GM23338 (cell line): Measurements from ENCODE around the gene DENND2C. TPM values are rescaled to one million over a fixed set of nuclear protein-coding genes. Genes with fewer than 3 reads are reported as not detected.

Source experiments
- ATAC-seq: fragments of 200-7000 bp; cut with Tn5 transposase; 3 replicates; pipeline ENCODE4 v1.9.1; 2020
- DNase-seq: peaks from one replicate; pipeline ENCODE4 v3.0.0-alpha.2; 2015; ENCODE audit warnings: low spot score
- H2AFZ ChIP-seq: fragments of 200-600 bp; sonication (generic); 2 replicates; pipeline ENCODE4 v1.8.0; 2016; ENCODE audit warnings: antibody characterized with exemption, mild to moderate bottlenecking, moderate library complexity
- H3F3A ChIP-seq: fragments of 200-600 bp; sonication (generic); replicated peaks from 2 replicates; pipeline ENCODE4 v1.8.0; 2017; ENCODE audit warnings: antibody characterized with exemption, mixed run types, low read depth
- H3K27ac ChIP-seq: fragments of 200-600 bp; sonication (generic); 2 replicates; pipeline ENCODE4 v1.6.1; 2016; ENCODE audit warnings: low read depth
- H3K27me3 ChIP-seq: fragments of 200-600 bp; sonication (generic); 2 replicates; pipeline ENCODE4 v1.8.0; 2016; ENCODE audit warnings: mild to moderate bottlenecking, mixed run types, moderate library complexity; ENCODE audit not compliant: insufficient read depth
- H3K36me3 ChIP-seq: fragments of 200-600 bp; sonication (generic); 2 replicates; pipeline ENCODE4 v1.8.0; 2016; ENCODE audit warnings: mild to moderate bottlenecking; ENCODE audit not compliant: insufficient read depth
- H3K4me1 ChIP-seq: fragments of 200-600 bp; sonication (generic); 2 replicates; pipeline ENCODE4 v1.8.0; 2016; ENCODE audit warnings: mild to moderate bottlenecking, moderate library complexity; ENCODE audit not compliant: insufficient read depth
- H3K4me2 ChIP-seq: fragments of 200-600 bp; sonication (generic); 2 replicates; pipeline ENCODE4 v1.7.1; 2017; ENCODE audit warnings: mixed run types
- H3K4me3 ChIP-seq: fragments of 200-600 bp; sonication (generic); 2 replicates; pipeline ENCODE4 v1.6.1; 2016; ENCODE audit warnings: mixed run types
- H3K79me2 ChIP-seq: fragments of 200-600 bp; sonication (generic); replicated peaks from 2 replicates; pipeline ENCODE4 v1.8.0; 2017; ENCODE audit warnings: mild to moderate bottlenecking; ENCODE audit not compliant: insufficient read depth
- H3K9me2 ChIP-seq: fragments of 200-600 bp; sonication (generic); 2 replicates; pipeline ENCODE4 v1.8.0; 2017; ENCODE audit not compliant: insufficient read depth
- H4K20me1 ChIP-seq: fragments of 200-600 bp; sonication (generic); replicated peaks from 2 replicates; pipeline ENCODE4 v1.8.0; 2017; ENCODE audit warnings: mild to moderate bottlenecking; ENCODE audit not compliant: insufficient read depth
- H3K27ac Mint-ChIP-seq: 2 replicates; pipeline ENCODE4 v1.8.0; 2020; ENCODE audit warnings: inconsistent platforms, mild to moderate bottlenecking, moderate library complexity, mixed read lengths
- H3K27me3 Mint-ChIP-seq: 3 replicates; pipeline ENCODE4 v1.8.0; 2022; ENCODE audit warnings: low read depth, mild to moderate bottlenecking, moderate library complexity, mixed read lengths, inconsistent platforms; ENCODE audit not compliant: insufficient read depth, poor library complexity
- H3K36me3 Mint-ChIP-seq: 3 replicates; pipeline ENCODE4 v1.8.0; 2021; ENCODE audit warnings: low read depth, mild to moderate bottlenecking, inconsistent platforms, moderate library complexity, mixed read lengths
- H3K4me1 Mint-ChIP-seq: 3 replicates; pipeline ENCODE4 v1.8.0; 2020; ENCODE audit warnings: mild to moderate bottlenecking, inconsistent platforms, mixed read lengths
- H3K4me3 Mint-ChIP-seq: 3 replicates; pipeline ENCODE4 v1.8.0; 2021; ENCODE audit warnings: moderate library complexity, mild to moderate bottlenecking, inconsistent platforms, mixed read lengths
- H3K9me3 Mint-ChIP-seq: 3 replicates; pipeline ENCODE4 v1.8.0; 2020; ENCODE audit warnings: moderate library complexity, mild to moderate bottlenecking, inconsistent platforms, mixed read lengths
- CREB1 ChIP-seq: fragments of 250-450 bp; sonication (Bioruptor Pico); IDR thresholded peaks from 2 replicates; pipeline ENCODE4 v1.5.0; 2020; ENCODE audit warnings: low read depth, mild to moderate bottlenecking, moderate library complexity
- CTCF ChIP-seq, 2 experiments: fragments of 200-600 bp in 1 of 2; sonication (generic) in 1 of 2; conservative IDR thresholded peaks; 2 replicates each; pipeline versions ENCODE4 v1.5.1 to v1.6.1; 2016 to 2017; ENCODE audit warnings: antibody characterized with exemption in 2 of 2, low read depth in 2 of 2, mild to moderate bottlenecking in 2 of 2, moderate library complexity in 1 of 2
- ETS1 ChIP-seq: IDR thresholded peaks from 2 replicates; pipeline ENCODE4 v1.6.1; 2016; ENCODE audit warnings: antibody characterized with exemption
- EZH2 ChIP-seq: fragments of 200-600 bp; sonication (generic); IDR thresholded peaks from one replicate; pipeline ENCODE4 v1.8.0; 2017; ENCODE audit warnings: antibody characterized with exemption, mild to moderate bottlenecking, low read depth; ENCODE audit not compliant: unreplicated experiment
- EZH2phosphoT487 ChIP-seq: fragments of 200-600 bp; sonication (generic); IDR thresholded peaks from one replicate; pipeline ENCODE4 v1.8.1; 2018; ENCODE audit warnings: antibody characterized with exemption; ENCODE audit not compliant: unreplicated experiment
- JUNB ChIP-seq: IDR thresholded peaks from one replicate; pipeline ENCODE4 v1.6.1; 2016; ENCODE audit warnings: antibody characterized with exemption; ENCODE audit not compliant: unreplicated experiment
- POLR2AphosphoS5 ChIP-seq: IDR thresholded peaks from 2 replicates; pipeline ENCODE4 v1.6.1; 2016; ENCODE audit warnings: antibody characterized with exemption, low read depth
- REST ChIP-seq: IDR thresholded peaks from one replicate; pipeline ENCODE4 v1.6.1; 2018; ENCODE audit warnings: antibody characterized with exemption; ENCODE audit not compliant: unreplicated experiment
- STAT1 ChIP-seq: IDR thresholded peaks from one replicate; pipeline ENCODE4 v1.6.1; 2016; ENCODE audit warnings: antibody characterized with exemption; ENCODE audit not compliant: unreplicated experiment
- ZNF114 ChIP-seq: fragments of 250-450 bp; sonication (Bioruptor Pico); IDR thresholded peaks from 2 replicates; pipeline ENCODE4 v1.5.0; 2020; ENCODE audit warnings: mild to moderate bottlenecking, moderate library complexity
- polyA plus RNA-seq: library from polyadenylated mRNA; unstranded; fragments of >200 nt; fragmentation: Nextera tagmentation; extraction: Ambion mirVana; gene quantifications from 2 replicates; pipeline ENCODE4 v1.2.1, GENCODE V29; 2016
- total RNA-seq: library from RNA; depleted of rRNA; stranded (reverse); fragments of >200 nt; shearing (Covaris generic); gene quantifications from 2 replicates; pipeline ENCODE4 v1.2.3, GENCODE V29; 2014

The DENND2C gene
- total and polyA plus RNA-seq, 2 experiments from 2014 or later = 4.1 to 7.0 TPM

GRCh38 chr1:114551400-114551799, 118.4 kb downstream of the DENND2C start:
- Histone ChIP-seq H3K4me2 (no peak overlapping the region), H3K9me2 (no peaks in the 10 kb centered on the region), H2AFZ (no peak overlapping the region), H3F3A (no peaks in the 10 kb centered on the region), H3K4me3 (no peak overlapping the region), H3K27me3 (no peaks in the 10 kb centered on the region), H3K36me3 (no peaks in the 10 kb centered on the region), H3K79me2 (no peaks in the 10 kb centered on the region), H3K27ac (no peak overlapping the region), H3K4me1 (no peaks in the 10 kb centered on the region), H4K20me1 (no peaks in the 10 kb centered on the region)
- Mint-ChIP-seq H3K4me3 (no peak overlapping the region), H3K4me1 (0 out of 3 replicates have a peak, but pooled peaks cover 4% of the 10 kb centered on the region), H3K36me3 (no peaks in the 10 kb centered on the region), H3K9me3 (no peaks in the 10 kb centered on the region), H3K27ac (no peak overlapping the region), H3K27me3 (no peaks in the 10 kb centered on the region)
- TF ChIP-seq ETS1 = no peak
- TF ChIP-seq EZH2 = no peak
- TF ChIP-seq CTCF (conservative IDR thresholded peaks at IDR 0.05; ENCODE audit: low read depth in 2 of 2) = no peak
- no peak for TF ChIP-seq ZNF114
- no peak for TF ChIP-seq EZH2phosphoT487
- no peak for TF ChIP-seq POLR2AphosphoS5
- TF ChIP-seq JUNB = no peak
- no peak for TF ChIP-seq STAT1
- DNase-seq (peak; percentile 62), ATAC-seq (peak; percentile 69)

- H3K4me1 ChIP-seq = no peaks in the 10 kb centered on the region
- H3K4me3 Mint-ChIP-seq = no peak overlapping the region
- H3K79me2 ChIP-seq = no peaks in the 10 kb centered on the region
- H3K9me3 Mint-ChIP-seq = no peaks in the 10 kb centered on the region
- H3K4me1 Mint-ChIP-seq = 0 out of 3 replicates have a peak, but pooled peaks cover 4% of the 10 kb centered on the region
- H4K20me1 ChIP-seq = no peaks in the 10 kb centered on the region
- H3K9me2 ChIP-seq = no peaks in the 10 kb centered on the region
- no peak overlapping the region for H3K27ac ChIP-seq
- no peaks in the 10 kb centered on the region for H3K36me3 ChIP-seq
- H3K4me3 ChIP-seq = no peak overlapping the region
- H3K36me3 Mint-ChIP-seq = no peaks in the 10 kb centered on the region
- no peak overlapping the region for H2AFZ ChIP-seq
- no peaks in the 10 kb centered on the region for H3K27me3 Mint-ChIP-seq
- H3K4me2 ChIP-seq = no peak overlapping the region
- H3F3A ChIP-seq = no peaks in the 10 kb centered on the region
- H3K27me3 ChIP-seq = no peaks in the 10 kb centered on the region
- ATAC-seq = no peak; the same call in 2 of the 3 replicates
- DNase-seq = peak; percentile 6
- H3K27ac Mint-ChIP-seq = no peak overlapping the region
- TF ChIP-seq ETS1 (no peak), CTCF (conservative IDR thresholded peaks at IDR 0.05; ENCODE audit: low read depth in 2 of 2) (no peak), JUNB (no peak), ZNF114 (no peak), EZH2 (no peak), REST (no peak), CREB1 (no peak), EZH2phosphoT487 (no peak), STAT1 (no peak)
Observed at GRCh38 chr1:114550336-114550735, 119.5 kb downstream of the DENND2C start.
